ENCODE results near the gene ADAMTS16.

ADAMTS16 gene

DNA sequence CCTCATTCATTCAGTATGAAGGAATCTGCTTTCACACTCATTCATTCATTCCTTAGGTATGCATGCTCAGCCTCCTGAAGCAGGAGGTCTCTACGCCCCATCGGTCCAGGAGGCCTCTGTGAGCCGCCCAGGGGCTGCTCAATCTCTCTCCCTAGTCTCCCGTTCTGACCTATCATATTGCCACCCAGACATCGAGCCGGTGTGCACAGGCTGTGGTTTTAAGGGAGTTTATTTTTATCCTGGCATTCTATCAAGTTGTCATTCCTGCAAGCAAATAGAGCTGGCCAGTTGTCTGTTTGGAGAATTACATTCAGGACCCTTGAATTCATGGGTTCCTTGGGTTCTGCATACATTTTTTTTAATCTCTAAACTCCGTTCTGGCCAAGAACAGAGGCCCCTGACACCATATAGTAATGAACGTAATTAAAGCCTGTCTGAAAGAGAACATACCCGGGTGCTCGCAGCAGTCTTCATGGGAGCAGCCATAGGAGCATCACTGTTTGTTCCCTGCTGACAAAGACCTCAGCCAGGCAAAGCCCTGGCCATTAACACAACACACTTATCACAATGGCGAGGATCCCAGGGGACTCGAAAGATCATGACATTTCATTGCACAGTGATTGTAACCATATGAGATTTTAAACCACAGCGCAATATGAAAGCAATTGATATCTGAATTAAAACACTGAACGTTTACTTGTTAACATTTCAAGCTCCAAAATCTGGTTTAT is 80.9 kb downstream of the ADAMTS16 start:
- H3K4me3 ChIP-seq (ENCODE audit: low read depth, low read length), result no peak overlapping the region

DNA sequence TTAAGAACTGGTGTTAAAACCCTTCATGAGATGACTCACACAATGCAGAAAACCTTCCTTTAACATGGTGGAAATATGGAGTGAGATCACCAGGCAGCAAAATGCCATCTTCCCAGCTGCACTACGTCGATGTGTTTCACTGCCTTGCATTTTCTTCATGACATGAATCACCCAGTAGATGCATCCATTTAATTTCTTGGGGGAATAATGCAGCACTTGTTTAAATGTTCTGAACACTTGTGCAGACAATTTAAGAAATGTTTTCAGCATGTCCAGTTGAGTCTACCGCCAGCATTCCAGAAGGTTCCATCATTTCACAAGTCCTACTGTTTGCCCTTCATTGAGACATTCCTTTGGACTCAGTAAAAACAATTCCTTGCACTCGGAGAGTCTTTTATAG is 81.6 kb downstream of the ADAMTS16 start:
- no peak overlapping the region for H3K4me3 ChIP-seq (ENCODE audit: low read depth, low read length)

DNA sequence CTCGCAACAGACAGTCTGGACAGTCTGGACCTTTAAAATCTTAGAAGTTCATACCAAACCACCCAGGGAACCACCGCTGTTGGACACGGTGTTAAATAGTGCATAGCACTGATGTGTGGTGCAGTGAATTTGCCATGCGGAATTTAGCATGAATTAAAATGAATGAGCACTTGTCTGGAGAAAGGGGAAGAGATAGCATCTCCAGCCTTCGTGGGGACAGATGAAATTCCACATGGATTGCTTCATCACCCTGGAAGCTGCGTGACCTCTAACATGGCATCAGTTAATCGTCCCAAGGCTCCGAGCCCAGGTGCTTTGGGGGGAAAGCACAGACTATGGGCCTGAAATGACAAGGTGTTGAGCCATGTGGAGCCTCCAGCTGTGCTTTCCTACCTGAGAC is 91.4 kb downstream of the ADAMTS16 start:
- H3K4me3 ChIP-seq (ENCODE audit: low read depth, low read length), result no peak overlapping the region

DNA sequence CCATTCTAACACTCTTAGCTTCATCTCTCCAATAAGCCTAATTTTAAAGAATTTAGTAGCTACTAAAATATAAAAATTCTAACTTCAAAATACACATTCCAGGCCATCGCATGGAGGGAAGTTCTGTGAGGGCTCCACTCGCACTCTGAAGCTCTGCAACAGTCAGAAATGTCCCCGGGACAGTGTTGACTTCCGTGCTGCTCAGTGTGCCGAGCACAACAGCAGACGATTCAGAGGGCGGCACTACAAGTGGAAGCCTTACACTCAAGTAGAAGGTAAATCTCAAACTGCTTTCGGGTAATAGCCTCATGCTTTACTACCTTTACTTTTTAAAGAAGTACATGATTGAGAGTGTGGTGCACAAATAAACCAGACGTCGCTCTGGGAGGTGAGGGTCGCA is 94.8 kb downstream of the ADAMTS16 start:
- H3K4me3 ChIP-seq (ENCODE audit: low read depth, low read length), result no peak overlapping the region

DNA sequence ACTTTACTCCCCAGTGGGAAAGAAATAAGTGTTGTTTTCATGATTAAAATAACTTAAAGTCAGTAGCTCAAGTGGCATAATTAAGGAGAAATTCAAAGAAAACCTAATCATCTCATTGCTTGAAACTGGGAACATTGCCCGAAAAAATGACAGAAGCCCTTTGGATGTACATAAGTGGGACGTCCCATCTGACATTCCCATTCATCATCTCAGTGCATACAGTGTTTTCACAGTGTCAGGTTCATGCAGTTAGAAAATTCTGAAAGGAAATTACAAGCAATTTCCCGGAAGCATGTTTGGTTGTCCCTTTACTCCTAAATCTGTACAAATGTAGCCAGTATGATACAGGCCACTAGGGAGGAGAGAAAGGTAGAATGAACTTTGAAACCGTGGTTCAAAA is 95.6 kb downstream of the ADAMTS16 start:
- H3K4me3 ChIP-seq (ENCODE audit: low read depth, low read length), result no peak overlapping the region

DNA sequence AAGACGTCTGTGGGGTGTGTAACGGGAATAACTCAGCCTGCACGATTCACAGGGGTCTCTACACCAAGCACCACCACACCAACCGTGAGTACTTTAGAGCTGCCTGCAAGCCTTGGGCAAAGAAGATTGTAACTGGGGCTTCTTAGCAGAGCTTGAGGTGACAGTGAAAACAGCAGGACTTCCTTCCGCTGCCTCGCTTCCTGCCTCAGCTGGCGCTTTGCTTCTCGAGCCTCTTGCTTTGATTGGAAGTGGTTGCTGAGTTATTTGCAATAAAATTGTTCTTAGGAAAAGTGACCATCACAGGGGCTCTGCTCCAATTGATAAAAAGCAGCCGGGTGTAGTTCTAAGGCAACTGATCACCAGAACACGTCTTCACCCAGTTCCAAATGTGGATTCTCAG is 99.1 kb downstream of the ADAMTS16 start:
- no peak overlapping the region for H3K4me3 ChIP-seq (ENCODE audit: low read depth, low read length)

DNA sequence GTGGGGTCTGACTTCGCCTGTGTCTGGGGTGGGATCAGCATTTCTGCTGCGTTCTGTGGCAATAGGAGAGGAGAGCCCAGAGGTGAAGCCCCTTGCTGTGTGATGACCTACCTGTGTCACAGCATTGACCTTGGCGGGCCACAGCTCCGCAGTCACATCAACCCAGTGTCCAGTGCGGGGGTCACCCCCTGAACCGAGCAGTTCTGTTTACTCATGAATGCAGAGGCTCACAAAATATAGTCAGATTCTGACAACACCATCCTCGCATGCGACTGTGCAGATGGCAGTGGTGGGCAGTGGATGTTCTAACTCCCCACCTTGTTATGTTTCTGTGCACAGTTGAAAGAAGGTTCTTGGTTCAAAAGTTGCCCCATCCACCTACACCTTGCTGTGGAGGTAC is 100.1 kb downstream of the ADAMTS16 start:
- no peak overlapping the region for H3K4me3 ChIP-seq (ENCODE audit: low read depth, low read length)

DNA sequence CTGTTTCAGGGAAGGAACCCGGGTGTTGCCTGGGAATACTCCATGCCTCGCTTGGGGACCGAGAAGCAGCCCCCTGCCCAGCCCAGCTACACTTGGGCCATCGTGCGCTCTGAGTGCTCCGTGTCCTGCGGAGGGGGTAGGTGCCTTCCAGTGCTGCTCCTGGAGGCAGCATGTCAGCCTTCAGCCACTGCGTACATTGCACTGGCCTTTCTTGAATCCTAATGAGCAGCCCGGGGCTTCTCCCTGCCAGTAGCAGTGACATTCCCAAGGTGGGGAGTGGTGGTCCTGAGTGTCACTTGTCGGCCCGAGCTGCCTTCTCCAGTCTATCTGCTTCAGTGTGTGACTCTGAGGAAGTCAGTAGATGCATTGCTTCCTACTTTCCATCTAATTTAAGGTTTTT is 101.9 kb downstream of the ADAMTS16 start:
- no peak overlapping the region for H3K4me3 ChIP-seq (ENCODE audit: low read depth, low read length)

DNA sequence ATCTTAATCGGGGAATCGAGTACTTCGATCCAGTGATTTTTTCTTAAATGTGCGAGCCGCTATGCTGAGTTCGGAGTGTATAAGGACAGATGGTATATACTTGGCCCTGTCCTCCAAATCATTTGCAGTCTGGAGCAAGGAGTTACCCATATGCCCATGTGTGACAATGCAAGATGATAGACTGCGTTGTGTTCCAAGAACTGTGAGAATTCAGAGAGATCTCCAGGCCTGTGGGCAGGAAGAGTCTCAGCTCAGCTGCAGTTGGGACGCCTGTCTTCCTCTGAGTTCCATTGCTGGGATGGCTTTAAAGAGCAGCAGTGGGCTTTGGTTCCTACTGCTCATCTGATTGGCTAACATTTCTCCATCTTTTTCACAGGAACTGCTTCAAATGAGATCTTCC is 106.6 kb downstream of the ADAMTS16 start:
- H3K4me3 ChIP-seq (ENCODE audit: low read depth, low read length), result no peak overlapping the region

DNA sequence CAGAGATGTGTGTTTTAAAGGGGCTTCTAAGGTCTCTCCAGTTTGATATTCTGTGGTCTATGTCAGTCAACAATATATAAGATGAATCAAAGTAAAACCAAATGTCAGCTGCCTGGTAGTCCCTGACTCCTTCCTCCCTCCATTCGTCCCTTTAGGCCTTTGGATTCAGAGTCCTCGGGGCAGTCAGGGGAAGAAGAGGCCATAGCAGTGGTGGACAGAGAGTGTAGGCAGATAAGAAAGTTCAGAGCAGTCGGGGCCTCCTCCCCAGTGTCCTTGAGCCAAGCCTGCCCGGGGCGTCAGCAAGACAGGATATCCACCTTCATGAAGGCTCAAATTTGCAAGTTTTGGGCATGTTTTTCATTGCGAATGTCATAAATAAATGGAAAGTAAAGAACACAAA is 110.6 kb downstream of the ADAMTS16 start:
- H3K4me3 ChIP-seq (ENCODE audit: low read depth, low read length), result no peak overlapping the region

DNA sequence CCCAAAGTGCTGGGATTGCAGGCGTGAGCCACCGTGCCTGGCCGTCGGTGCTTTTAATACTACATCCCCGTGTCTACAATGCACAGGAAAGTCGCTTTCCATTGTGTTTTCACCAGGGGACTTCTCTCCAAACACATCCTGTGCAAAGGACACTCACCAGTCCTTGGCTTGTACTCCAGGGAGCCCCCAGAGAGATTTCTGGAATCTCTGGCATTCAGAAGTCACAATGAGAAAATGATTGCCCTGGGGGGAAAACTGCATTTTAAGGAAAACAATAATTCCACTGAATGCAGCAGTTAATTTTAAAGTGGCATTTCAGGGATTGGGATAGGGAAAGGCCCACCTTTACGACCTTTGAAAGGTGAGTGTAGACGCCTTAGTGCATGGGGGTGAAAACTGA is 112.0 kb downstream of the ADAMTS16 start:
- no peak overlapping the region for H3K4me3 ChIP-seq (ENCODE audit: low read depth, low read length)

DNA sequence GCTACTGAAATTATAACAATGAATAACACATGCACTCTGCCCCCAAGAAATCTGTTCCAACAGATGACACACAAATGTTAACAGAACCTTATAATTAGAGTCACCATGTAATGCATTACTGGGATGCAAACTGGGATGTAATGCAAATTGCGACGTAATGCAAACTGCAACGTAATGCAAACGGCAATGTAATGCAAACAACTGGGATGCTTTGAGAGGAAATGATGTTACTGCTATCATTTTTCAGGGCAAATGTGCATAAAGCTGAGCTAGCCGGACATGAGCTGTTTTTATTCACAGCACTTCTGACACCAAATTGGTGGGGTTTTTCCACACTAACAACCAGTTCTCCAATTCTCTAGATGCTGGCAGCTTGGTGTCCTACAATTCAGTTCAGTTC is 117.2 kb downstream of the ADAMTS16 start:
- H3K4me3 ChIP-seq (ENCODE audit: low read depth, low read length), result no peak overlapping the region

DNA sequence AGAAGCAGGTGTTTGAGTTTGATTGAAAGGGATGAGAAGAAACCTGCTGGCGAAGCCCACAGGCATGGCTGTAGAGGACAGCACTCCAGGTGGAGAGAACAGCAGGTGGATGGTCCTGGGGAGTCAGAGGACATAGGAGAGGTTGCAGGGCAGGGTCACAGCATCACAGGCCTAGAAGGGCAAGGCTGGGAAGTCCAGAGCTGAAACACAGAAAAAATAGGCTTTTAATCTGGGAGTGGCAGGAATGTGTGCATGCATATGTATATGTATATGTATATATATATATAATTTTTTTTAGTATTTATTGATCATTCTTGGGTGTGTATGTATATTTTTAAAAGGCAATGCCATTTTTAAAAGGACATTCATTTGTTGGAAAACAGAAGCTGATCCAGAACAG is 118.4 kb downstream of the ADAMTS16 start:
- H3K4me3 ChIP-seq (ENCODE audit: low read depth, low read length), result no peak overlapping the region

DNA sequence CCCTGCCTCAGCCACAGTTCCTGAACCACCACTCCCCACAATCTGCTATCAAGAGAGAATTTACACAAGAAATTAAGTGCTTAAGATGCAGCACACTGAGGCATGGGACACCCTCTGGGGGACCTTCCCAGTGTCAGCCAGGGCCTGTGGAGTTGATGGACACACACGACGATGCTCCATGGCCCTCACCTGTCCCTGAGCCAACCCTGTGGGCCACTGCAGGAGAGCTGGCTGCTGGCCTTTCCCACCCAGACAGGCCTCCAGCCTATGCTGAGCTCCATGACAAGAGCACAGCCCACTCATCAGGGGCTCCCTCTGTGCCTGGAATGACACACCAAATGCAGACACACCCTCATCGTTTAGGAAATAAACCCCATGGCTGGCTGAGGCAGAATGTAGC is 124.6 kb downstream of the ADAMTS16 start:
- H3K4me3 ChIP-seq (ENCODE audit: low read depth, low read length), result no peak overlapping the region

DNA sequence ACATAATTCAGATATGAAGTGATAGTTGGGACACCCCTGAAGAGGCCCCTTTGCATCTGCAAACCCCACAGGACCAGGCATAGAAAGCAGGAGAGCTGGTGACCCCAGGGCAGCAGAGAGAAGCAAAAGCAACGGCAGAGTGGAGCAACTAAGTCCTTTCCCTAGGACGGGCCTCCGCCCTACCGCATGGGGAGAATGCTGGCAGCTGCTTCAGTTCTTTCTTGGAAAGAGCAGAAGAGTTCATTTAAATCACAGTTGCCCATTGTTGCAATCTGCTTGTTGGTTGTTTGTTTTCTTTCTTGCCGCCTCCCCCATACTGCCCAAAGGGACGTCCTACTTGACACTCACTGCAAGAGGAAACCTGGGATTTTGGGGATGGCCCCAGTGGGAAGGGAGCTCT is 126.2 kb downstream of the ADAMTS16 start:
- no peak overlapping the region for H3K4me3 ChIP-seq (ENCODE audit: low read depth, low read length)

DNA sequence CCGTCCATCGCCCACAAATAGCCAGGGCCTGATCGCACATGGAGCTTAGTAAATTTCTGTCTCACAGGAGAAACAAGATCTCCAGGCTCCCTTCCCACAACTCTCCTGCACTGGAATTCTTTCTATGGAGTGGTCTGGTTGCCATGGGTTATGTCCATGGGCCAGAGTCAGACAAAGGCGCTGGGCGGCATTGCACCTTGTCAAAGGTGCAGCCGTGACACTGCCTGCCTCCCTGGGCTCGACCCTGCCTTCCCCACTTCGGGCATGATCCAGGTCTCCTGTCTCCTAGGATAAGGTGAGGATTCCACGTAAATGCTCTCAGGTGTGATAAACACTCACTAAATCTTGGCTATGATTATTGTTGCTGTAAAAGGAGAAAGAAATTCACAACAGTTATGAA is 130.0 kb downstream of the ADAMTS16 start:
- H3K4me3 ChIP-seq (ENCODE audit: low read depth, low read length), result no peak overlapping the region

DNA sequence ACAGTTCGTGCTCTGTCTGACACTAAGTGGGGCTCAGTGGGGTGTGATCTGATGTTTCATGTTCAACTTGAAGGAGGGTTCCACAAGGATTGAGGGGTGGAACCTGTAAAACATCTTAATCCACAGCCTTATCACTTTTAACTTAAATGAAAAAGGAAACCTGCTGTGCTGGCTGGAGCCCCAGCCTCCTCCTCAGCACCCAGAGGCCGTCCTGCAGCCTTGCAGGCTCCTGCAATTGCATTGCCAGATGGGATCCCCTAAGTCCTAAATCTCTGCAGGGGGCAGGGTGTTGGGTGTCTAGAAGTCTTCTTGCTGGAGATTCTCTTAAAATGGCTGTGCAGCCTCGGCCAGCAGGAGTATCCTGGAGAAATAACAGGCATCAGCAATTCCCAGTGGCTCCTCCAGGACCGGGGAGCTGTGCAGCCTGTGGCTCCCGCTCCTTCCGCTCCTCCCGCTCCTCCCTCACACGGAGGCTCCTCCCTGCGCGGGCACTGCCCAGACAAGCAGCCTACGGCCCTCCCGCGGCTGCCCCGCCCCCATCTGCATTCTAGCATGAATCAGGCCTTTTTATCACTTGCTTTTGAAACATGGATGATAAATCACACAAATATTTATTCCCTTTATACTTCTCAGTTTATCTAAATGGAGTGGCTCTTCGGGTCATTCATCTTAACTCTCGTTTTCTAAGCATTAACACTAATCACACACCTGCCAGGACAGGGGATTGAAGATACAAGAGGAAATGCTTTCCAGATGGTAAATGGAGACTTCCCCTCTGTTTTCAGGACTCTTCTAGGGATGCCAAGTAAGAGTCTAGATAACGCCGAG is 131.0 kb downstream of the ADAMTS16 start:
- H3K4me3 ChIP-seq (ENCODE audit: low read depth, low read length), result no peak overlapping the region

DNA sequence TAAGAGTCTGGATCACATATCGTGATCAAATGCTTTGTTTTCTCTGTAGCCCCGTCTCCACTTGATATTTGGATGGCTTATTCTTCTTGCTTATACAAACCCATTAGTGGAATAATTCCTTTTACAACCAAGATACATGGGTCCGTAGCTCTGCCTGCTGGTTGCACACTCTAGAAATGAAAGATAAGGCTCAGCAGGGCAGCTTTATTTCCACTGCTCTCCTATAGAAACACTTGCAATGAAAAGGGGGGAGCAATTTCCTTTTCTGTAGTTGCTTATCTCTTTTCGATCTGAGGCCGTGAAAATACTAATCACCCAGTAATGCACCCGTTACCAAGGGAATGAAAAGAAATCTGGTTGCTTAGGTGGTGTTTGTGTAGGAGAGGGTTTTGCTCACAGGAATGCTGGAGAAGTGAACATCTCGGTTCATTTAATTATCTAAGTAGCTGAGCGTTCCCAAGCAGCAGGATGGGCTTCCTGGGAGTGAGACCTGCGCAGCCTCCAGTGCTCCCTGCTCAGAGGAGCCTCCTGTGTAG is 131.7 kb downstream of the ADAMTS16 start:
- H3K4me3 ChIP-seq (ENCODE audit: low read depth, low read length), result no peak overlapping the region

DNA sequence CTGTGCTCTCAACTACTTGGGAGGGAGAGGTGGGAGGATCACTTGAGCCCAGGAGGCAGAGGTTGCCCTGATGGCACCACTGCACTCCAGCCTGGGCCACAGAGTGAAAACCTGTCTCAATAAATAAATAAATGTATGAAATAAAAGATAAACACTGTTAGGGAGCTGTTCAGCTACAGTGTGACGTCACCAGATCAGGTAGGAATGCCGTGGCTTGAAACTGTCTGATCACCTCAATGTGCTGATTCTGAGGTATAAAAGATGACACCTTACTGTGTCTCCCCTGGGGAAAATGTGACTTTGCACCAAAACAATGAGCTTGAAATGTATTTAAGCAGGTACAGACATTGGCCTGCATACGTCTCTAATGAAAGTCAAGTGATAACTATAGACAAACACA is 133.3 kb downstream of the ADAMTS16 start:
- H3K4me3 ChIP-seq (ENCODE audit: low read depth, low read length), result no peak overlapping the region

DNA sequence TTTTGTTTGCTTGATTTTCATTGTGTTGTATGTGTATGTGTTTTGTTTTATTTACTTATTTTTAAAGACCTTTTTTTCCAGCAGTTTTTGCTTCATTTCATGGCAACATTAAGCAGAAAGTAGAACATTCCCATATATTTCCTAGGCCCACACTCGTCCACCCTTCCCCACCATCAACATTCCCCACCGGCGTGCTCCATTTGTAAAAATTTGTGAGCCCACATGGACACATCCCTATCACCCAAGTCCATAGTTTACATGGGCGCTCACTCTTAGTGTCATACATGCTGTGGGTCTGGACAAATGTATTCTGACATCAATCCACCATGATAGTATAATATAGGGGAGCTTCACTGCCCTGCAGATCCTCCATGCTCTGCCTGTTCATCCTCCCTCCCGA is 133.8 kb downstream of the ADAMTS16 start:
- H3K4me3 ChIP-seq (ENCODE audit: low read depth, low read length), result no peak overlapping the region

DNA sequence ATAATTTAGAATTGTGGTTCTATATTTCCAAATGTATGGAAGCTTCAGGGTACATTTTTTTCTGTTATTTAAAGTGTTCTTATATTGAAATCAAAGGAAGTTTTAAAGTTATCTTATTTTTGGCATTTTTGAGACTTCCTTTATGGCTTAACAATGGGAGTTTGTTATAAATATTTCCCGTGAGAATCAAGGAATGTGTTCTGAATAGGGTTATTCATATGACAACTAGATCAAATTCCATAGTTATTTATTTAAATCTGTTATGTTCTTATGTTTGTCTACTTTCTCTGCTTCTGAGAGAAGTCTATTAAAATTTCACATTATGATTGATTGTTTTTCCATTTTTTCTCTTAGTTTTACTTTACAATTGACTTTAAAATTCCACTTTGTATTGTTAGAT is 135.1 kb downstream of the ADAMTS16 start:
- H3K4me3 ChIP-seq (ENCODE audit: low read depth, low read length), result no peak overlapping the region

DNA sequence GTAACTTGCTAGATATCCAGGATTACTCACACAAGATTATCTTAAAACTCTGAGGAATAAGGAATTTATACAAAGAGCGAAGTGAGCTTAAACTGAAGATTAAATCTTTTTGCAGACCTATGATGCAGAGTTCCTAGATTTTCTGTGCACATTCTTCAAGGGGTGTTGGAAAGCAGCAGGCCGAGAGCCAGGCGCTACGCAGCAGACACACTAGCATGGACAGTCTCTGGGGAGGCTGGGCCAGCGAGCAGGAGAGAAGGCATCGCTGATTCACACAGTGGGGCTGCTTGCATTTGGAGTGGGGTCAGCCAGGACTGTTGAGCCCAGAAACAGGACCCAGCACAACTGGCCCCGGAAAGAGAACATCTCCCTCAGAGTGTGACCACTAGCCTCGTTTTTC is 136.3 kb downstream of the ADAMTS16 start:
- H3K4me3 ChIP-seq (ENCODE audit: low read depth, low read length), result no peak overlapping the region

Data from iPS-11a (cell line).